Measurements from ENCODE around the gene NAT14. TPM values are rescaled to one million over a fixed set of nuclear protein-coding genes. Genes with fewer than 3 reads are reported as not detected.

Gene NAT14
- polyA plus RNA-seq, 1 experiment: 19.4 TPM

DNA sequence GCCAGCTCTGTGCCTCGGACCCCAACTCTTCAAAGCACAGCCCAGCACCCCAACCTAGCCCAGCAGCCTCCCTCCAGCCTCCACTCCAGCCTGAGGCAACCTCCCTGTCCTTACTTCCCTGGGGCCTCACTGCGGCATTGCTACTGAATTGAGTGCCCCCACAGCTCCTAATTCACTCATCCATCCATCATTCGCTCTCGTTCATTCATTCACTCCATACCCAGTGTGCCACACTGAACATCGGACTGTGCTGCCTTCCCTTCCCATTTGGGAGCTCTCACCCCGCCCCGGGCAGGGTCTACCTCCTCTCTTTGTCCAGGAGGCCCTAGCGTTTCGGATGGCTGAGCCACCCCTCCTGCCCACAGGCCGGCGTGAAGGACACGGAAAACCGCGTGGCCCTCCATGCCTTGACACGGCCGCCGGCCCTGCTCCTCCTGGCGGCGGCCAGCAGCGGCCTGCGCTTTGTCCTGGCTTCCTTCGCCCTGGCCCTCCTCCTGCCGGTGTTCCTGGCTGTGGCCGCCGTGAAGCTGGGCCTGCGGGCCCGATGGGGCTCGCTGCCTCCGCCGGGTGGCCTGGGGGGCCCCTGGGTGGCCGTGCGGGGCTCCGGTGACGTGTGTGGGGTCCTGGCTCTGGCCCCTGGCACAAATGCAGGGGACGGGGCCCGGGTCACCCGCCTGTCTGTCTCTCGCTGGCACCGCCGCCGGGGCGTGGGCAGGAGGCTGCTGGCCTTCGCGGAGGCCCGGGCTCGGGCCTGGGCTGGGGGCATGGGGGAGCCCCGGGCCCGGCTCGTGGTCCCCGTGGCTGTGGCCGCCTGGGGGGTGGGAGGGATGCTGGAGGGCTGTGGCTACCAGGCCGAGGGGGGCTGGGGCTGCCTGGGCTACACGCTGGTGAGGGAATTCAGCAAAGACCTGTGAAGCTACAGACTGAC, 1.3 kb downstream of the NAT14 start:
- ChIA-PET CTCF (interaction anchor here (0.7 to 6.4 kb wide), 4 partner anchors 18 to 345 kb away, joined by 3 to 67 read pairs (median 23); no protein-coding TSS in a partner anchor), POLR2A (interaction anchor here (0.7 to 2.5 kb wide), 10 partner anchors 10 to 1023 kb away, joined by 3 to 21 read pairs (median 5); partner anchors contain the start of genes FIZ1, LENG9, PPP6R1 and UBE2S)
- H3K27me3 ChIP-seq (ENCODE audit: control insufficient read depth, insufficient read depth, low read length): no peaks in the 10 kb centered on the region
- peak overlapping the region; percentile 77 for H3K4me3 ChIP-seq (ENCODE audit: low read depth, low read length)
- TF ChIP-seq, protein P1, sequence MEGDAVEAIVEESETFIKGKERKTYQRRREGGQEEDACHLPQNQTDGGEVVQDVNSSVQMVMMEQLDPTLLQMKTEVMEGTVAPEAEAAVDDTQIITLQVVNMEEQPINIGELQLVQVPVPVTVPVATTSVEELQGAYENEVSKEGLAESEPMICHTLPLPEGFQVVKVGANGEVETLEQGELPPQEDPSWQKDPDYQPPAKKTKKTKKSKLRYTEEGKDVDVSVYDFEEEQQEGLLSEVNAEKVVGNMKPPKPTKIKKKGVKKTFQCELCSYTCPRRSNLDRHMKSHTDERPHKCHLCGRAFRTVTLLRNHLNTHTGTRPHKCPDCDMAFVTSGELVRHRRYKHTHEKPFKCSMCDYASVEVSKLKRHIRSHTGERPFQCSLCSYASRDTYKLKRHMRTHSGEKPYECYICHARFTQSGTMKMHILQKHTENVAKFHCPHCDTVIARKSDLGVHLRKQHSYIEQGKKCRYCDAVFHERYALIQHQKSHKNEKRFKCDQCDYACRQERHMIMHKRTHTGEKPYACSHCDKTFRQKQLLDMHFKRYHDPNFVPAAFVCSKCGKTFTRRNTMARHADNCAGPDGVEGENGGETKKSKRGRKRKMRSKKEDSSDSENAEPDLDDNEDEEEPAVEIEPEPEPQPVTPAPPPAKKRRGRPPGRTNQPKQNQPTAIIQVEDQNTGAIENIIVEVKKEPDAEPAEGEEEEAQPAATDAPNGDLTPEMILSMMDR (IDR thresholded peaks at IDR 0.05; ENCODE audit: low read depth, low read length): peak; percentile 19; the same call in 1 of the 2 replicates
- peak overlapping the region; percentile 96 for H3K27ac ChIP-seq (ENCODE audit: low read depth, low read length)
- H3K9me3 ChIP-seq (ENCODE audit: control insufficient read depth, insufficient read depth, low read length): no peaks in the 10 kb centered on the region; the same call in 1 of the 2 replicates
- DNase-seq (ENCODE audit: low read depth, low spot score): no peak

DNA sequence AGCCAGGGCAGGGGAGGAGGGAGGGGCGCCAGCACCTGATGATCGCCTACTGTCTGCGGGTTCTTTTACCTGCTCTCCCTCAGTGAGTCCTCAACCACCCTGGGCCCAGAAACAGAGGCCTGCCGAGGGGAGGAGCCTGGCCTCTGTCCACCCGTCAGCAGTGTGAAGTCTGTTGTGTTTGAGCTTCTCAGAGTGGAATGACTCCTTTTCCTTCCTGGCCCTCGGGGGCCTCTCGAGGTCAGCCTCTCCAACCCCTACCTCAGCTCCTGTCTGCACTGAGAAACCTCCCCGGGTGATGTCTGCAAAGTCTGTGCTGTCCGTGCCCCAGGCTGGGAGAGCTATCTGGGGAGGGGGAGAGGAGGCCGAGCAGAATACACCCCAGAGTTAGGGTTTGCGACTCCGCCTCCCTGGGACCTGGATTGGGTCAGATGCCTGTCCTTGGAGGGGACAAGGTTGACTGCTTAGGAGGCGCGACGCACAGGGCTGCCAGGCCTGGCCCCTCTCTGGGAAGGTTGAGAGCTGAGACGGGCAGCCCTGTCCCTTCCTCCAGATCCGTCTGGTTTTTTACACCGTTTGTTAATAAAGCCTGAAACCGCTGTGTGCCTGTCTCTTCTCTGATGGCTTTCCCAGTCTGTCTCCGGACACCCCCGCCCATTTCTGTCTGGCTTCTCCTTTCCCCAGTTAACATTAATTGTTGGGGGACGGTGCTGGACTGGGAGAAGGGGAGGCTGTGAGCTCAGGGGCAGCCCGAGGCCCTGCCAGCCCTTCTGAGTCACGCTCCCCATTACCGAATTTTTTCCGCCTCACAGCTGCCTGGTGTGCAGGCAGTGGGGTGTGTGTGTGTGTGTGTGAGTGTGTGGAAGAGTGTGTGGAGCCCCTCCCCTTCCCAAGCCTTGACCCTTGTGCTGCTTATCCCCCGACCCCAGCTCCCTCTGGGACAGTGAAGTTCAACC, 2.3 kb downstream of the NAT14 start:
- peak overlapping the region; percentile 96 for H3K27ac ChIP-seq (ENCODE audit: low read depth, low read length)
- H3K27me3 ChIP-seq (ENCODE audit: control insufficient read depth, insufficient read depth, low read length): no peaks in the 10 kb centered on the region
- ChIA-PET POLR2A (interaction anchor here (0.7 to 2.5 kb wide), 11 partner anchors 11 to 228 kb away, joined by 3 to 21 read pairs (median 5); partner anchors contain the start of genes FIZ1, ISOC2, PPP6R1 and UBE2S), CTCF (interaction anchor here (0.9 to 6.4 kb wide), 4 partner anchors 11 to 346 kb away, joined by 3 to 67 read pairs (median 22); partner anchors contain the start of gene ZNF628)
- peak; percentile 92 for DNase-seq (ENCODE audit: low read depth, low spot score)
- no peaks in the 10 kb centered on the region; the same call in 1 of the 2 replicates for H3K9me3 ChIP-seq (ENCODE audit: control insufficient read depth, insufficient read depth, low read length)
- H3K4me3 ChIP-seq (ENCODE audit: low read depth, low read length): peak overlapping the region; percentile 77
- TF ChIP-seq, protein P1 (IDR thresholded peaks at IDR 0.05; ENCODE audit: low read depth, low read length): no peak

DNA sequence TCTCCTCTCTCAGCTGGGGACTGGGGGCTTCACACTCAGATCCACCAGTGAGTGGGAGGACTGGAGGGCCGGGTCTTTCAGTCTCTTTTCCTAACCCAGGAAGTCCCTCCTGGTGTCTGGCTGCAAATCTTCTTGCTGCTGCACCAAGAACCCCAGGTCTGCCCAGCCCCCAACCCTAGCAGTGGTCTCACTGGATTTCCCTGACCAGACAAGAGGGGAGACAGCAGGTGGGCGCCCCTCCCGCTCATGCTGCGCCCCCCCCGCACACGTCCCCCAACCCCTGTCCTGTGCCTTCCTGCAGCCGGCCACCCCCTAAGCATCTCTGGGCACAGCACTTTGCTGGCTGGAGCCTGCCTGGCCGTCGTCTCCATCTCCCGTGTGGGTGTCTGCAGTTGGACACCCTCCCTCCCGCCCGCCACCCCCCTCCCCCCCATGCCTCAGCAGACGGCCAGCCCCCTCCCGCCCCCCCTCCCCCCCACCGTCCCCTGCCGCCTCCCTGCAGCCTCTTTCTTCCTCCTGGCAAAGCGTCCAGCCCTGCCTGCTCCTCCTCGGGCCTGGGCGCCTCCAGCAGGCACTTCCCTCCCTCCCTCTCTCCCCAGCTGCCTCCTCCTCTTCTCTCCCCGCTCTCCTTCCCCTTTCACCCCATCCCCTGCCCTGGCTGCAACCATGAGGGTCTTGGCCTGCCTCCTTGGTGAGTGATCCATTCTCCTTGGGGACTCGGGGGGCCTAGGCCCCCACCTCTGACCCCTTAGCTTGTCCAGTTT, 3.1 kb downstream of the NAT14 start, which contains the start of gene SSC5D:
SSC5D (plus strand) TSS at position 513 of the 764 bp plus-strand sequence; CDS start at position 667, 154 bp downstream.
- no peak for DNase-seq (ENCODE audit: low read depth, low spot score)
- ChIA-PET CTCF (interaction anchor here (0.9 to 6.4 kb wide), 3 partner anchors 12 to 21 kb away, joined by 3 to 67 read pairs (median 42); partner anchors contain the start of gene ZNF628), POLR2A (interaction anchor here (0.6 to 2.5 kb wide), 8 partner anchors 11 to 111 kb away, joined by 3 to 21 read pairs (median 6); partner anchors contain the start of genes FIZ1, ISOC2, UBE2S and ZNF628)
- TF ChIP-seq, protein P1 (IDR thresholded peaks at IDR 0.05; ENCODE audit: low read depth, low read length): no peak
- H3K4me3 ChIP-seq (ENCODE audit: low read depth, low read length): peak within 1 kb of the TSS; percentile 77
- no peaks in the 10 kb centered on the region for H3K27me3 ChIP-seq (ENCODE audit: control insufficient read depth, insufficient read depth, low read length)
- H3K9me3 ChIP-seq (ENCODE audit: control insufficient read depth, insufficient read depth, low read length): no peaks in the 10 kb centered on the region; the same call in 1 of the 2 replicates
- H3K27ac ChIP-seq (ENCODE audit: low read depth, low read length): peak within 1 kb of the TSS; percentile 96
